Astrocyte (in vitro differentiated cells and primary cell): ENCODE results near the gene NBPF9. TPM values are rescaled to one million over a fixed set of nuclear protein-coding genes. Genes with fewer than 3 reads are reported as not detected.
"Not testable (repeated sequence)": the region's sequence is repeated elsewhere in the genome, so short reads cannot be mapped to it uniquely, and the experiment has no call there.

Source experiments
- DNase-seq: peaks from one replicate; pipeline ENCODE4 v3.0.0-alpha.2; 2010; ENCODE audit warnings: low read depth
- FAIRE-seq: peaks from 2 replicates; lab custom pipeline; 2011; peaks lifted over from hg19 to GRCh38; lab: Jason Lieb, UNC
- H2AFZ ChIP-seq: 2 replicates; pipeline ENCODE4 v1.6.0; 2012; ENCODE audit warnings: low read depth, low read length, inconsistent platforms
- H3K27ac ChIP-seq: 2 replicates; pipeline ENCODE4 v1.5.1; 2011; ENCODE audit warnings: low read depth, low read length, inconsistent platforms
- H3K27me3 ChIP-seq: 2 replicates; pipeline ENCODE4 v1.6.0; 2011; ENCODE audit warnings: low read length, inconsistent platforms; ENCODE audit not compliant: insufficient read depth
- H3K36me3 ChIP-seq: 2 replicates; pipeline ENCODE4 v1.5.1; 2011; ENCODE audit warnings: low read length, inconsistent platforms; ENCODE audit not compliant: insufficient read depth
- H3K4me1 ChIP-seq: 2 replicates; pipeline ENCODE4 v1.5.1; 2011; ENCODE audit warnings: low read length, inconsistent platforms; ENCODE audit not compliant: insufficient read depth
- H3K4me2 ChIP-seq: 2 replicates; pipeline ENCODE4 v1.6.0; 2012; ENCODE audit warnings: low read length, inconsistent platforms
- H3K4me3 ChIP-seq: 2 replicates; pipeline ENCODE4 v1.5.1; 2011; ENCODE audit warnings: low read depth, mild to moderate bottlenecking, low read length, inconsistent platforms; ENCODE audit not compliant: insufficient read depth
- H3K79me2 ChIP-seq: 2 replicates; pipeline ENCODE4 v1.6.0; 2012; ENCODE audit warnings: mild to moderate bottlenecking, low read length, inconsistent platforms; ENCODE audit not compliant: insufficient read depth
- H3K9ac ChIP-seq: 2 replicates; pipeline ENCODE4 v1.6.0; 2012; ENCODE audit warnings: mild to moderate bottlenecking, low read length, inconsistent platforms
- H3K9me3 ChIP-seq: 2 replicates; pipeline ENCODE4 v1.5.1; 2012; ENCODE audit warnings: low read depth, mild to moderate bottlenecking, low read length, inconsistent platforms; ENCODE audit not compliant: insufficient read depth
- H4K20me1 ChIP-seq: 2 replicates; pipeline ENCODE4 v1.6.0; 2012; ENCODE audit warnings: low read length, inconsistent platforms; ENCODE audit not compliant: insufficient read depth
- H3K27ac Mint-ChIP-seq: one replicate; pipeline ENCODE4 v1.8.0; 2021; ENCODE audit warnings: mild to moderate bottlenecking, mixed read lengths; ENCODE audit not compliant: unreplicated experiment
- H3K27me3 Mint-ChIP-seq: one replicate; pipeline ENCODE4 v1.8.0; 2021; ENCODE audit warnings: low read depth, mixed read lengths; ENCODE audit not compliant: unreplicated experiment
- H3K36me3 Mint-ChIP-seq: one replicate; pipeline ENCODE4 v1.8.0; 2021; ENCODE audit warnings: low read depth, mixed read lengths; ENCODE audit not compliant: unreplicated experiment
- H3K4me1 Mint-ChIP-seq: one replicate; pipeline ENCODE4 v1.8.0; 2021; ENCODE audit warnings: low read depth, mixed read lengths; ENCODE audit not compliant: unreplicated experiment
- H3K4me3 Mint-ChIP-seq: one replicate; pipeline ENCODE4 v1.8.0; 2021; ENCODE audit warnings: mild to moderate bottlenecking, moderate library complexity, mixed read lengths; ENCODE audit not compliant: unreplicated experiment
- H3K9me3 Mint-ChIP-seq: one replicate; pipeline ENCODE4 v1.8.0; 2021; ENCODE audit warnings: mild to moderate bottlenecking, mixed read lengths; ENCODE audit not compliant: unreplicated experiment
- total RNA-seq: library from RNA; stranded (reverse); gene quantifications from 2 replicates; pipeline ENCODE4 v1.2.1, GENCODE V29; 2021

The NBPF9 gene
- total RNA-seq, 1 donor from 2014 or later, result 19.5 TPM

DNA sequence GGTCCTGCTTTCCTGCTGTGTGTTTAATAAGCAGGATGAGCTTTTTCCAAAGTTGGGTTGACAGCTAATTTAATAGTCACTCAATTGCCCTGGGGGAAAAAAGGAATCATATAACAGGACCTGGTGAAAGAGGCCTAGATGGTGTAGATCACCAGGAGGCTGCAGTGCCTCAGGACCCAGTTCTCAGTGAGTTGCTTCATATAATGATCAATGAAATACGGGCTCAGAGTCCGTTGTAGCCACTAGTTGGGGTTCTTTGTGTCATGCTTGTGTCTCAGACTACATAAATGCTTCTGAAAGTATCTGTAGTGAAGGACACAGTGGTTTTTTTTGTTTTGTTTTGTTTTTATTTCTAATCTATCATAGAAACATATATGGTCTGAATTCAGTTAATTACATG is 94.6 kb downstream of the NBPF9 start:
- H3K36me3 Mint-ChIP-seq, H4K20me1 ChIP-seq, DNase-seq, H3K27ac Mint-ChIP-seq, H2AFZ ChIP-seq, H3K4me3 Mint-ChIP-seq, H3K27me3 ChIP-seq, H3K9me3 Mint-ChIP-seq, H3K4me2 ChIP-seq, H3K27ac ChIP-seq, H3K79me2 ChIP-seq, H3K9me3 ChIP-seq, H3K4me1 Mint-ChIP-seq, H3K36me3 ChIP-seq, H3K27me3 Mint-ChIP-seq, FAIRE-seq, H3K4me3 ChIP-seq, H3K4me1 ChIP-seq, H3K9ac ChIP-seq: not testable (repeated sequence)

DNA sequence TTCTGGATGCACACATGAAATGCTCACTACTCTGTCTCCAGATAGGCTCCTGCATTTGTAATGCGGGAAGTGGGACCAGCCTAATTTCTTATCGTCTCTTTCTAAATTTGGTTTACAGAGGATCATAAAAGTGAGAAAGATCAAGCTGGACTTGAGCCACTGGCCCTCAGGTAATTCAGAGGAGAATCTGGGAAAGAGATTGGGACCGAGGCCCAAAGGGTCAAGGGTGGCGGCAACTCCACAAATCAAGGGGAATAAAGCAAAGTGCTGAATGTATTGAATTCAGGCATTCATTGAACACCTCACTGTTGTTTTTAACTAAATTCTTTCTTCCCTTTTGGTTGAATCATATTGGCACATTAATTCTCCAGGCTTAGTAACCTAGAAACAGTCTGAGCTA is 95.0 kb downstream of the NBPF9 start:
- not testable (repeated sequence) for H3K27ac ChIP-seq, H3K9me3 Mint-ChIP-seq, H3K79me2 ChIP-seq, H3K36me3 ChIP-seq, H3K27me3 ChIP-seq, H3K27ac Mint-ChIP-seq, H3K4me3 ChIP-seq, DNase-seq, H3K4me1 ChIP-seq, H3K9me3 ChIP-seq, H2AFZ ChIP-seq, FAIRE-seq, H3K9ac ChIP-seq, H3K4me1 Mint-ChIP-seq, H3K4me2 ChIP-seq, H3K4me3 Mint-ChIP-seq, H4K20me1 ChIP-seq, H3K36me3 Mint-ChIP-seq, H3K27me3 Mint-ChIP-seq
